Measurements from ENCODE around the gene RUVBL1.

RUVBL1 gene

DNA sequence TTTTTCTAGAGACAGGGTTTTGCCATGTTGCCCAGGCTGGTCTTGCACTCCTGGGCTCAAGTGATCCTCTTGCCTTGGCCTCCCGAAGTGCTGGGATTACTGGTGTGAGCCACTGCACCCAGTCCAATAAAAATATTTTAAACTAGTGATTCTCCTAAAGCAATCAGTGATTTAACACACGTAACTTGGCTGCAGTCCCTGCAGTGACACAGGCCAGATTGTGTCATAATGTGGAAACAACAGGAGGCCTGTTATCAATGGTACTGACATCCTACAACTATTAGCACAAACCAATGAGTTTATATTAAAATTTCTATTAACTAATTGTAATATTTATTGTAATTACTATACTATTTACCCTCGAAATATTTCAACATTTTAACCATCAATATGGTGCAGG lies 73.0 kb downstream of the RUVBL1 start:
- DNase-seq (ENCODE audit: low read depth, low spot score) = no peak
- TF ChIP-seq, protein P1, sequence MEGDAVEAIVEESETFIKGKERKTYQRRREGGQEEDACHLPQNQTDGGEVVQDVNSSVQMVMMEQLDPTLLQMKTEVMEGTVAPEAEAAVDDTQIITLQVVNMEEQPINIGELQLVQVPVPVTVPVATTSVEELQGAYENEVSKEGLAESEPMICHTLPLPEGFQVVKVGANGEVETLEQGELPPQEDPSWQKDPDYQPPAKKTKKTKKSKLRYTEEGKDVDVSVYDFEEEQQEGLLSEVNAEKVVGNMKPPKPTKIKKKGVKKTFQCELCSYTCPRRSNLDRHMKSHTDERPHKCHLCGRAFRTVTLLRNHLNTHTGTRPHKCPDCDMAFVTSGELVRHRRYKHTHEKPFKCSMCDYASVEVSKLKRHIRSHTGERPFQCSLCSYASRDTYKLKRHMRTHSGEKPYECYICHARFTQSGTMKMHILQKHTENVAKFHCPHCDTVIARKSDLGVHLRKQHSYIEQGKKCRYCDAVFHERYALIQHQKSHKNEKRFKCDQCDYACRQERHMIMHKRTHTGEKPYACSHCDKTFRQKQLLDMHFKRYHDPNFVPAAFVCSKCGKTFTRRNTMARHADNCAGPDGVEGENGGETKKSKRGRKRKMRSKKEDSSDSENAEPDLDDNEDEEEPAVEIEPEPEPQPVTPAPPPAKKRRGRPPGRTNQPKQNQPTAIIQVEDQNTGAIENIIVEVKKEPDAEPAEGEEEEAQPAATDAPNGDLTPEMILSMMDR (IDR thresholded peaks at IDR 0.05; ENCODE audit: low read depth, low read length) = no peak
- in situ Hi-C loops (cut with HindIII; ENCODE audit: low sequenced_read_pairs) = no loop called here
- H3K4me3 ChIP-seq (ENCODE audit: low read depth, low read length) = no peak overlapping the region

DNA sequence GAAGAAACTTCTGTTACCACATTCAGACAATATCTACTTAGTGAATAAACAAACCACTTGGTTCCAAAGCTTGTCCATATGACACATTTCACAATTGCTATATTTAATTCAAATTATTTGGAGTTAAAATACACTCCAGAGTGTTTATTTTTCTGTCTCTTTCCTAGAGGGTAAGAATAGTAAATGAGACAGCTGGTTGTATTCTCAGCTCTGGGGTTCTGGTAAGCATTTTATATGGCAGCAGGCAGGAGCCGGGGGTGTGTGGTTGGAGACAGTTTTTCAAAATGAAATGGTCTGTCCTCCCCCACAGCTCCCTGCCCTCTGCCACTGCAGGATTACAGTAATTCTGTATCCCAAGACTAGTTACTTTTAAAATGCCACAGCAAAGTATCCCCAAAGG lies 82.3 kb downstream of the RUVBL1 start:
- TF ChIP-seq, protein P1 (IDR thresholded peaks at IDR 0.05; ENCODE audit: low read depth, low read length) = no peak
- DNase-seq (ENCODE audit: low read depth, low spot score) = no peak
- in situ Hi-C loops (cut with HindIII; ENCODE audit: low sequenced_read_pairs) = no loop called here
- H3K4me3 ChIP-seq (ENCODE audit: low read depth, low read length) = no peak overlapping the region

DNA sequence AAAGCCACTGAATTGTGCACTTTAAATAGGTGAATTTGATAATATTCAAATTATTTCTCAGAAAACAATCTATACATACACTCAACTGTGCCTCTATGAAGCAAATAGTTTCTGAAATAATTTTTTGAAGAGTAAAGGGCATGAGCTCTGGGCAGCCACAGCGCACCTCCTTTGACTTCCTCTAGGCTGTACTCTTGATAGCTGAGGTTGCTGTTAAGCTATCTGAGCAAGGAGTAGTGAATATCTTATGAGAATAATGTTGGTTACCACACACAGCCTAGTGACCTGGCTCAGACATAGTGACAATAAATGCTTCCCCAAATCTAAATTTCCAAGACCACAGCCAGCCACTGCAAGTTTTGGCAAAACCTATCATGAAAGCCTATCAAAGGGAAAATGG lies 83.0 kb downstream of the RUVBL1 start:
- TF ChIP-seq, protein P1 (IDR thresholded peaks at IDR 0.05; ENCODE audit: low read depth, low read length) = no peak
- in situ Hi-C loops (cut with HindIII; ENCODE audit: low sequenced_read_pairs) = no loop called here
- no peak overlapping the region for H3K4me3 ChIP-seq (ENCODE audit: low read depth, low read length)
- DNase-seq (ENCODE audit: low read depth, low spot score) = no peak

DNA sequence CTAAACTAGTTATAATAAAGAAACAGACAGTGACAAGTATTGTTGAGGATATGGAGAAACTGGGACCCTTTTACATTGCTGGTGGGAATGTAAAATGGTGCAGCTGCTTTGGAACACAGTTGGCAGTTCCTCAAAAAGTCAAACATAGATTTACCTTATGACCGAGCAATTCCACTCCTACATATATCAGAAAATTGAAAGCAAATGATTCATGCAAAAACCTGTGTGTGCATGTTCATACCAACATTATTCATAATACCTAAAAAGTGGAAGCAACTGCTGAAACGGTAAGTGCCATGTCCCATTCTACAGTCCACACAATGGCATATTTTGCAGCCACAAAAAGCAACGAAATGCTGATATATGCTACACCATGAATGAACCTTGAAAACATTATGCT lies 83.6 kb downstream of the RUVBL1 start:
- in situ Hi-C loops (cut with HindIII; ENCODE audit: low sequenced_read_pairs) = no loop called here
- TF ChIP-seq, protein P1 (IDR thresholded peaks at IDR 0.05; ENCODE audit: low read depth, low read length) = no peak
- no peak for DNase-seq (ENCODE audit: low read depth, low spot score)
- no peak overlapping the region for H3K4me3 ChIP-seq (ENCODE audit: low read depth, low read length)

DNA sequence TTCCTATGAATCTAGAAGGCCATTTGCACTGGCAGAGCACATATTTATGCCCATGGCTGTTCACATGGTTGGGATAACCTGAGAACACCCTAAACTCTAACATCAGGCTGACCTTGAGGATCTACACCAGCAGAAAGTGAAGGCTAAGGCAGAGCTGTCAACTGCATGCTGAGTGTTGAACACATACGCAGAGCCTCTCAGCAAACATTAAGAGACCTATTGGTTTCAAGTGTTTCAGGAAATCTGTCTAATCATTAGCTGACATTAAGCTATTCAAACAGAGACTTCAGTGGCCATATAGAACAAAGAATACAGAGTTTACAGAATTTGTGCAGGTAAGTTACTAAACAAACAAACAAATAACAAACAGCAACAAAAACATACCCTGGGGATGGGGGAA lies 87.5 kb downstream of the RUVBL1 start:
- TF ChIP-seq, protein P1 (IDR thresholded peaks at IDR 0.05; ENCODE audit: low read depth, low read length) = no peak
- H3K4me3 ChIP-seq (ENCODE audit: low read depth, low read length) = no peak overlapping the region
- no peak for DNase-seq (ENCODE audit: low read depth, low spot score)
- in situ Hi-C loops (cut with HindIII; ENCODE audit: low sequenced_read_pairs) = no loop called here

DNA sequence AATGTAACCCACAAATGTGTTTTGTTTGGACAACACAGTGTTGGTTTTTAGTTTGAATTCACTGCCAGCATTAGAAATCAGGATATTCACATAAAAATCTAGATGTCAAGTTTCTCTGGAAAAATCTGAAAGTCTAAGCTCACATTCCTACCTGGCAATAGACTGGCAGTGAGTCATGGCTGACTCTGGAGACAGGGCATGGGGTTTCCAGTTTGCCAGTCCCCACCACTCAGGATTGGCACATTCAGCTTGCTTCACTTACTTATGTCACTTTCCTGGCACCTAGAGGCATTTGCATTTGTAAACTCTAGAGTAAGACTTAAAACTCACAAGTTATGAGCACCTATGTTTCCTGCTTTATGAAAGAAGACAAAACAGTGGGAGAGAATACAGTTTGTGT lies 90.5 kb downstream of the RUVBL1 start:
- TF ChIP-seq, protein P1 (IDR thresholded peaks at IDR 0.05; ENCODE audit: low read depth, low read length) = no peak
- no peak overlapping the region for H3K4me3 ChIP-seq (ENCODE audit: low read depth, low read length)
- no peak for DNase-seq (ENCODE audit: low read depth, low spot score)
- in situ Hi-C loops (cut with HindIII; ENCODE audit: low sequenced_read_pairs) = no loop called here
